Measurements from ENCODE around the gene VTI1A. TPM values are rescaled to one million over a fixed set of nuclear protein-coding genes. Genes with fewer than 3 reads are reported as not detected.

Gene VTI1A
- total and polyA plus RNA-seq, 2 of the 13 experiments (the other 11 are each of a cell fraction or from before 2014, with no cell fraction given): 11.7 to 32.7 TPM

- TF ChIP-seq ZFP91 (CRISPR knock-in tag; IDR thresholded peaks at IDR 0.05; ENCODE audit: borderline replicate concordance) (no peak), ZBTB38 (CRISPR knock-in tag; IDR thresholded peaks at IDR 0.05) (peak; percentile 81), TRAFD1 (CRISPR knock-in tag; IDR thresholded peaks at IDR 0.05; ENCODE audit: borderline replicate concordance) (no peak; the same call in 1 of the 2 replicates), RBM22 (optimal IDR thresholded peaks at IDR 0.05; ENCODE audit: low read length) (no peak), NCOR1 (IDR thresholded peaks at IDR 0.05; ENCODE audit: borderline replicate concordance, low read length) (peak; percentile 83; the same call in 1 of the 2 replicates), THRA (CRISPR knock-in tag; IDR thresholded peaks at IDR 0.05; ENCODE audit: borderline replicate concordance) (peak; percentile 36; the same call in 1 of the 2 replicates), GPN1 (CRISPR knock-in tag; IDR thresholded peaks at IDR 0.05; ENCODE audit: borderline replicate concordance) (no peak), FOXP1 (IDR thresholded peaks at IDR 0.05) (peak; percentile 94), FOXP1 (CRISPR knock-in tag; IDR thresholded peaks at IDR 0.05) (peak; percentile 99), MLX (CRISPR knock-in tag; IDR thresholded peaks at IDR 0.05) (peak; percentile 70; the same call in 1 of the 2 replicates), HNRNPUL1 (IDR thresholded peaks at IDR 0.05; ENCODE audit: low read depth, low read length) (0 out of 2 replicates have a peak, but pooled peaks have one; percentile 18), ZSCAN22 (CRISPR knock-in tag; IDR thresholded peaks at IDR 0.05) (no peak), ZNF180 (CRISPR knock-in tag; IDR thresholded peaks at IDR 0.05; ENCODE audit: borderline replicate concordance, low read depth) (no peak), ZKSCAN1 (IDR thresholded peaks at IDR 0.05; ENCODE audit: low read length) (no peak), ZFX (CRISPR knock-in tag; IDR thresholded peaks at IDR 0.05; ENCODE audit: low read depth) (no peak), ZNF646 (CRISPR knock-in tag; IDR thresholded peaks at IDR 0.05) (no peak), JUND (CRISPR knock-in tag; IDR thresholded peaks at IDR 0.05) (peak; percentile 56; the same call in 1 of the 2 replicates)
Observed at GRCh38 chr10:112562809-112563663, 116.0 kb downstream of the VTI1A start (continued).

Measured in HepG2 (cell line).